H1 (cell line): ENCODE results near the gene ZNF730. TPM values are rescaled to one million over a fixed set of nuclear protein-coding genes. Genes with fewer than 3 reads are reported as not detected.

Experiments used
- GABPA ChIP-seq: IDR thresholded peaks from 2 replicates; pipeline ENCODE4 v1.6.1; 2011; ENCODE audit warnings: mild to moderate bottlenecking, low read length, moderate library complexity, borderline replicate concordance; ENCODE audit not compliant: insufficient read depth
- GTF2F1 ChIP-seq: IDR thresholded peaks from 2 replicates; pipeline ENCODE4 v1.6.1; 2012; ENCODE audit warnings: low read depth, low read length, improper control_type of control experiment, borderline replicate concordance
- HDAC6 ChIP-seq: IDR thresholded peaks from one replicate; pipeline ENCODE4 v1.7.1; 2012; ENCODE audit warnings: low read depth, mild to moderate bottlenecking, inconsistent platforms, low read length, moderate library complexity
- JUN ChIP-seq: IDR thresholded peaks from 2 replicates; pipeline ENCODE4 v1.6.1; 2011; ENCODE audit warnings: low read depth, mild to moderate bottlenecking, improper control_type of control experiment, low read length
- KDM1A ChIP-seq: fragments of 200-600, 300-600 bp; sonication (generic); IDR thresholded peaks from 2 replicates; pipeline ENCODE4 v1.7.1; 2016; ENCODE audit warnings: mild to moderate bottlenecking, low read length, borderline replicate concordance
- POLR2AphosphoS5 ChIP-seq: IDR thresholded peaks from 2 replicates; pipeline ENCODE4 v1.6.1; 2011; ENCODE audit warnings: low read depth, low read length
- RAD21 ChIP-seq, 2 experiments: IDR thresholded peaks in 1 of 2; conservative IDR thresholded peaks in 1 of 2; 2 replicates each; pipeline ENCODE4 v1.6.1; 2011; ENCODE audit warnings: low read depth in 2 of 2, low read length in 2 of 2, improper control_type of control experiment in 1 of 2, inconsistent platforms in 1 of 2, mild to moderate bottlenecking in 1 of 2, moderate library complexity in 1 of 2
- RBBP5 ChIP-seq: IDR thresholded peaks from 2 replicates; pipeline ENCODE4 v1.7.1; 2012; ENCODE audit warnings: low read depth, mild to moderate bottlenecking, inconsistent platforms, low read length, moderate library complexity, borderline replicate concordance
- RXRA ChIP-seq: IDR thresholded peaks from 2 replicates; pipeline ENCODE4 v1.6.1; 2011; ENCODE audit warnings: low read depth, mild to moderate bottlenecking, low read length, moderate library complexity; ENCODE audit not compliant: insufficient read depth
- SIX5 ChIP-seq: IDR thresholded peaks from 2 replicates; pipeline ENCODE4 v1.6.1; 2011; ENCODE audit warnings: mild to moderate bottlenecking, low read depth, low read length
- SP1 ChIP-seq: IDR thresholded peaks from 2 replicates; pipeline ENCODE4 v1.6.1; 2011; ENCODE audit warnings: low read depth, low read length
- SP4 ChIP-seq: IDR thresholded peaks from 2 replicates; pipeline ENCODE4 v1.6.1; 2012; ENCODE audit warnings: low read length, inconsistent platforms
- TAF7 ChIP-seq: optimal IDR thresholded peaks from 2 replicates; pipeline ENCODE3; 2011; ENCODE audit warnings: low read depth, mild to moderate bottlenecking, inconsistent platforms, low read length, moderate library complexity, borderline replicate concordance
- TBP ChIP-seq: IDR thresholded peaks from 2 replicates; pipeline ENCODE4 v1.6.1; 2011; ENCODE audit warnings: low read depth, low read length, improper control_type of control experiment
- ZNF274 ChIP-seq: IDR thresholded peaks from 2 replicates; pipeline ENCODE4 v1.7.0; 2012; ENCODE audit warnings: low read length, borderline replicate concordance; ENCODE audit errors: extremely low read depth
- polyA plus RNA-seq, 7 experiments: library from polyadenylated mRNA; depleted of rRNA in 3 of 7; stranded (reverse) in 5 of 7; unstranded in 2 of 7; fragments of >200 nt in 5 of 7; fragments of 200-250 nt in 2 of 7; gene quantifications; 1 replicate in 5 of 7; 2 replicates in 1 of 7; 4 replicates in 1 of 7; pipeline versions ENCODE4 v1.2.1 to v1.2.3, GENCODE V29; 2011 to 2013; ENCODE audit warnings: missing spikeins in 2 of 7, mixed read lengths in 2 of 7
- total RNA-seq: library from RNA; stranded (reverse); fragmentation: NEBNext Ultra II Directional; extraction: Animal tissue kit (Norgen Biotek cat#: 25700); gene quantifications from 2 replicates; pipeline ENCODE4 v1.2.1, GENCODE V29; 2021
- TF ChIP-seq, protein P1 (sequence below), 3 experiments: IDR thresholded peaks; 1 replicate in 2 of 3; 2 replicates in 1 of 3; pipeline versions ENCODE4 v1.5.1 to v1.6.1; 2011; ENCODE audit warnings: low read length in 3 of 3, mild to moderate bottlenecking in 3 of 3, inconsistent platforms in 2 of 3, low read depth in 1 of 3, moderate library complexity in 1 of 3; ENCODE audit not compliant: insufficient read depth in 1 of 3; ENCODE audit errors: control extremely low read depth in 1 of 3
- TF ChIP-seq, protein P2 (sequence below): IDR thresholded peaks from 2 replicates; pipeline ENCODE4 v1.6.1; 2012; ENCODE audit warnings: low read length, inconsistent platforms
- TF ChIP-seq, protein P3 (sequence below): IDR thresholded peaks from 2 replicates; pipeline ENCODE4 v1.6.1; 2011; ENCODE audit warnings: low read length, improper control_type of control experiment

ZNF730 gene
- total and polyA plus RNA-seq, 2 of the 8 experiments (the other 6 are each of a cell fraction or from before 2014, with no cell fraction given), result 7.0 to 29.4 TPM

DNA sequence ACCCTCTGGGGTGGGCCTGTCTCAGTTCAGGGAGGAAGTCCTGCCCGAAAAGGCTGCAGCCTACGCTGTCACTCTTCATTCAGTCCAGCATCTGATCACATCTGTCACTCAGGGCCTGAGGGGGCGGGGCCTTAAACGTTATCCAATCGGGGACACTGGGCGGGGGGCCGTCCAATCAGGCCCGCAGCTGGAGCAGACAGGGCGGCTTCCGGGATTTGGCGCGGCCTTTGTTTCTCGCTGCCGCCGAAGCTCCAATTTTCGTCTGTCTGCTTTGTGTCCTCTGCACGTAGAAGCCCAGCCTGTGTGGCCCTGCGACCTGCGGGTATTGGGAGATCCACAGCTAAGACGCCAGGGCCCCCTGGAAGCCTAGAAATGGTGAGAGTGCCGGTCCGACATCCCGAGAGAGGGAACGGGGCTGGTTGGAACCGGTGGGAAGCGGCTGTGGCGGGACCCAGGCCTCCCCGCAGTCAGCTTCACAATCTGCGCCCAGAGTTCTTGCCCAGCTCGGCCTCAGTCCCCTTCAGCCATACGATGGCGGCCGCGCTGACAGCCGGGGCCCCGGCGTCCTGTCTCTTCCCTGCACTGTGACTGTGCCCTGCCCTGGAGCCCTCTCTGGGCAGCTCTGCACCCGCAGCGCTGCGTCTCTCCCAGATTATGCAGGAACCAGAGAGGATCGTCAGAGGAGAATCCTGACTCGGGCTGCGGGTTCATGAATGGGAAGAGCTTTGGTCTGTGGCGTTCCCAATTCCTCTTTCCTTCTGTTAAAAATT lies at the start of gene ZNF730 (continued):
- TF ChIP-seq RBBP5, result no peak; the same call in 1 of the 2 replicates
- no peak for TF ChIP-seq GABPA
- TF ChIP-seq, protein P1, sequence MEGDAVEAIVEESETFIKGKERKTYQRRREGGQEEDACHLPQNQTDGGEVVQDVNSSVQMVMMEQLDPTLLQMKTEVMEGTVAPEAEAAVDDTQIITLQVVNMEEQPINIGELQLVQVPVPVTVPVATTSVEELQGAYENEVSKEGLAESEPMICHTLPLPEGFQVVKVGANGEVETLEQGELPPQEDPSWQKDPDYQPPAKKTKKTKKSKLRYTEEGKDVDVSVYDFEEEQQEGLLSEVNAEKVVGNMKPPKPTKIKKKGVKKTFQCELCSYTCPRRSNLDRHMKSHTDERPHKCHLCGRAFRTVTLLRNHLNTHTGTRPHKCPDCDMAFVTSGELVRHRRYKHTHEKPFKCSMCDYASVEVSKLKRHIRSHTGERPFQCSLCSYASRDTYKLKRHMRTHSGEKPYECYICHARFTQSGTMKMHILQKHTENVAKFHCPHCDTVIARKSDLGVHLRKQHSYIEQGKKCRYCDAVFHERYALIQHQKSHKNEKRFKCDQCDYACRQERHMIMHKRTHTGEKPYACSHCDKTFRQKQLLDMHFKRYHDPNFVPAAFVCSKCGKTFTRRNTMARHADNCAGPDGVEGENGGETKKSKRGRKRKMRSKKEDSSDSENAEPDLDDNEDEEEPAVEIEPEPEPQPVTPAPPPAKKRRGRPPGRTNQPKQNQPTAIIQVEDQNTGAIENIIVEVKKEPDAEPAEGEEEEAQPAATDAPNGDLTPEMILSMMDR (IDR thresholded peaks at IDR 0.05; ENCODE audit: control extremely low read depth in 1 of 3, insufficient read depth in 1 of 3, low read depth in 1 of 3, low read length in 3 of 3), result no peak
- 0 out of 2 replicates have a peak, but pooled peaks have one; percentile 41 for TF ChIP-seq SP4
- TF ChIP-seq, protein P2, sequence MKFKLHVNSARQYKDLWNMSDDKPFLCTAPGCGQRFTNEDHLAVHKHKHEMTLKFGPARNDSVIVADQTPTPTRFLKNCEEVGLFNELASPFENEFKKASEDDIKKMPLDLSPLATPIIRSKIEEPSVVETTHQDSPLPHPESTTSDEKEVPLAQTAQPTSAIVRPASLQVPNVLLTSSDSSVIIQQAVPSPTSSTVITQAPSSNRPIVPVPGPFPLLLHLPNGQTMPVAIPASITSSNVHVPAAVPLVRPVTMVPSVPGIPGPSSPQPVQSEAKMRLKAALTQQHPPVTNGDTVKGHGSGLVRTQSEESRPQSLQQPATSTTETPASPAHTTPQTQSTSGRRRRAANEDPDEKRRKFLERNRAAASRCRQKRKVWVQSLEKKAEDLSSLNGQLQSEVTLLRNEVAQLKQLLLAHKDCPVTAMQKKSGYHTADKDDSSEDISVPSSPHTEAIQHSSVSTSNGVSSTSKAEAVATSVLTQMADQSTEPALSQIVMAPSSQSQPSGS, result no peak
- TF ChIP-seq ZNF274, result no peak
- TF ChIP-seq RXRA, result no peak
- no peak for TF ChIP-seq GTF2F1
- TF ChIP-seq TBP, result peak; percentile 80
- TF ChIP-seq JUN, result 0 out of 2 replicates have a peak, but pooled peaks have one; percentile 15
- peak; percentile 91 for TF ChIP-seq POLR2AphosphoS5
- TF ChIP-seq KDM1A, result no peak
- TF ChIP-seq RAD21 (IDR thresholded peaks at IDR 0.05 in 1 of 2, conservative IDR thresholded peaks at IDR 0.05 in 1 of 2; ENCODE audit: low read depth in 2 of 2, low read length in 2 of 2), result no peak
- TF ChIP-seq, protein P3, sequence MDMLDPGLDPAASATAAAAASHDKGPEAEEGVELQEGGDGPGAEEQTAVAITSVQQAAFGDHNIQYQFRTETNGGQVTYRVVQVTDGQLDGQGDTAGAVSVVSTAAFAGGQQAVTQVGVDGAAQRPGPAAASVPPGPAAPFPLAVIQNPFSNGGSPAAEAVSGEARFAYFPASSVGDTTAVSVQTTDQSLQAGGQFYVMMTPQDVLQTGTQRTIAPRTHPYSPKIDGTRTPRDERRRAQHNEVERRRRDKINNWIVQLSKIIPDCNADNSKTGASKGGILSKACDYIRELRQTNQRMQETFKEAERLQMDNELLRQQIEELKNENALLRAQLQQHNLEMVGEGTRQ, result 0 out of 2 replicates have a peak, but pooled peaks have one; percentile 15
- no peak for TF ChIP-seq SP1
- no peak for TF ChIP-seq HDAC6
- no peak for TF ChIP-seq SIX5
- peak; percentile 75 for TF ChIP-seq TAF7
